Measurements from ENCODE around the gene PLXDC2.

GRCh38 chr10:20108021-20108420 lies 291.8 kb downstream of the PLXDC2 start:
- TF ChIP-seq CTCF (IDR thresholded peaks at IDR 0.05) (no peak), POLR2A (IDR thresholded peaks at IDR 0.05) (no peak)
